SU-DHL-6 (cell line): ENCODE results near the gene FAM78B.

Experiments
- CTCF ChIP-seq: fragments of 200-600 bp; sonication (generic); IDR thresholded peaks from one replicate; pipeline ENCODE4 v1.5.1; 2017; ENCODE audit warnings: antibody characterized with exemption, mild to moderate bottlenecking, low read length, moderate library complexity; ENCODE audit not compliant: insufficient read depth, poor library complexity, severe bottlenecking
- EZH2phosphoT487 ChIP-seq: fragments of 200-600 bp; sonication (generic), shearing (Covaris generic); conservative IDR thresholded peaks from 2 replicates; pipeline ENCODE4 v1.6.1; 2018; ENCODE audit warnings: mild to moderate bottlenecking, antibody characterized with exemption, low read length, moderate library complexity, mixed read lengths

GRCh38 chr1:166112425-166112824, 54.4 kb downstream of the FAM78B start:
- TF ChIP-seq CTCF (no peak), EZH2phosphoT487 (no peak)
